ENCODE data around the gene SLC25A26.

Gene SLC25A26

DNA sequence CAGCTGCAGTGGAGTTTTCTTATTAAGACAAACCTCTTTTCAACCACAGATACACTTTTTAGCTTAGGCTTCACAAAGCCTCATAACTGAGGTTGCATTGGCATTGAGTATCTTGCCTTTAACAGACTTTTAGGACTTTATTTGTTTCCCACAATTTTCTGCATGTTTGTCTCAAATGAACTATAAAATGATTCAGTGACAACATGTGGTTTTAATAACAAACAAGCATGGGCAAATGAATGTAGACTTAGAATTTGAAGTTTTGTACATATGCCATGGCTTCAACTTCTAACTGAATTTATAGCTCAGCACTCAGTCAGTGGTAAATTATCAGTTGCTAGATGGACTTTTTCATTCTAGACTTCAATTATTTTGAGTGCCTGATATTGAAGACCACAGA, 101.6 kb downstream of the SLC25A26 start:
- DNase-seq (ENCODE audit: low spot score) = no peak

- DNase-seq (ENCODE audit: low spot score) = no peak
Measured at GRCh38 chr3:66326340-66326739, 105.5 kb downstream of the SLC25A26 start.

DNA sequence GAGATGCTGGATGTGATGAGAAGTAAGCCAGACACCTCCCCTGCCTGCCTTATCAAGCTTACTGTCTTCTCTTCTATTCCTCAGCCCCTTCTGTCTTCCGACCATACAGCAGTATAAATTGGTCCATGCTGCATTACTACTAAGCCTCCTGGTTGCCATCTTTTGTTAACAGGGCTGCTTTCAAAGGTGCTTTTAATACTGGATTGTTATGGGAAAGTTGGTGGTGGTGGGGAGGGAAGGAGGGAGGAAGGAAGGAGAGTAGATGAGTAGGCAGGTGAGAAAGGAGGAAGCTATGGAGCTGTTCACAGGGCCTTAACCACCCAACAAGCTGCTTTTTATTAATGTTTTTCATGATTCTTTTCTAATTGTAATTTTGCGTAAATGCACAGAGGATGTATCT, 114.9 kb downstream of the SLC25A26 start:
- DNase-seq (ENCODE audit: low spot score) = no peak

DNA sequence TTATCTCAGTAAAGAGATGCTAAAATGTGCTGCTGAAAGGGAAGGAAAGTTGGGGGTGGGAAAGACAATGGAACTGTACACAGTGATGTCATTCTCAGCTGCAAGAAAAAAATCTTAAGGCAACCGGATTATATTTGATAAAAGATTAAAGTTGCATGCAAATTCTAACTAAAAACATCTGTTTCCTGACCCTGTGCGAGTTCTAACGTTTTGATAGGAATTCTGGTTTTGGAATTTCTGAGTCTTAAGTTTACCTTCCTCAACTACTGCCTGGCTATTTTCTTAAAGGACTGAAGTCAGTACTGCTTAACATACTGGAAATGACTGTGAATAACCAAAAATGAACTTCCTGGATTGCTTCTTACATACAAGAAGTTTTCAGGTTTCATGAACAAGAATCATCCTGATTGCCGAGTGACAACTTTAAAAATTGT, 115.5 kb downstream of the SLC25A26 start:
- DNase-seq (ENCODE audit: low spot score) = no peak

- DNase-seq (ENCODE audit: low spot score) = no peak
Measured at GRCh38 chr3:66338927-66339326, 118.1 kb downstream of the SLC25A26 start.

- DNase-seq (ENCODE audit: low spot score) = no peak
Measured at GRCh38 chr3:66342717-66343356, 122.0 kb downstream of the SLC25A26 start.

GRCh38 chr3:66344391-66344811, 123.6 kb downstream of the SLC25A26 start:
- no peak for DNase-seq (ENCODE audit: low spot score)

- DNase-seq (ENCODE audit: low spot score) = no peak
Measured at GRCh38 chr3:66344848-66345578, 124.2 kb downstream of the SLC25A26 start.

GRCh38 chr3:66348704-66349103, 127.9 kb downstream of the SLC25A26 start:
- no peak for DNase-seq (ENCODE audit: low spot score)

- DNase-seq (ENCODE audit: low spot score) = no peak
Measured at GRCh38 chr3:66350601-66351000, 129.8 kb downstream of the SLC25A26 start.

DNA sequence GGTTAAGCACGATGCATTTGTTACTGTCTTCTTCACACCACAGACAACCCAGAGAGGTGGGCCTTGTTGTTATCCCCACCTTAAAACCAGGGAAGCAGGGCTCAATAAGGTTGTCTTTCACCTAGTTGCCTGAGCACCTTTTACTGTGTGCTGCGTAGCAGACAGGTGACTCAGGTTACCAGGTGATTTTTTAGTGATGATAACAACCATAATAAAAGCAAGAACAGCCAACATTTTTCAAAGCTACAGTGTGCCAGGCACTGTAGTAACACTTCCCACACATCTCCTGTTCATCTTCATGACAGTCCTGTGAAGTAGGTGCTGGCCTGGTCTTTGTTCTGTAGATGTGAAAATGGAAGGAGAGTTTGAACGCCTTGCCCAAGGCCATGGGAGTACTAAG, 132.2 kb downstream of the SLC25A26 start:
- no peak for DNase-seq (ENCODE audit: low spot score)

DNA sequence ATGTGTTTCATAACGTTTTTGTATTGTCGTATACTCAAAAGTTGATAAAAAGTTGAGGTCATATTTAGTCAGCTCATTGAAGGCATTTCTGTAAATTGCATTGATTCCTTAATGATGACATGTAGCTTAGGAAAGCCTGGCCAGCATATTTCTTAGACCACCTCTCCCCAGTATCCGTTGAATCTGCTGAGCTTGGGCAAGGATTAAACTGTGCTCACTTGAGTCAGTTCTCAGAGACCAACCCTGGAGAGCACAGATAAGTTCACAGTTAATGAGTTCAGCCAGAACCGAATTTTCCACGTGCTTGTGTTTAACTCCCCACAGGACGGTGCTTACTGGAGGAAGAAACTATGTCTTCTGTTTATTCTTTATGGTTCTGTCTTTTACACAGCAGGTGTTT, 132.7 kb downstream of the SLC25A26 start:
- DNase-seq (ENCODE audit: low spot score) = peak; percentile 36

DNA sequence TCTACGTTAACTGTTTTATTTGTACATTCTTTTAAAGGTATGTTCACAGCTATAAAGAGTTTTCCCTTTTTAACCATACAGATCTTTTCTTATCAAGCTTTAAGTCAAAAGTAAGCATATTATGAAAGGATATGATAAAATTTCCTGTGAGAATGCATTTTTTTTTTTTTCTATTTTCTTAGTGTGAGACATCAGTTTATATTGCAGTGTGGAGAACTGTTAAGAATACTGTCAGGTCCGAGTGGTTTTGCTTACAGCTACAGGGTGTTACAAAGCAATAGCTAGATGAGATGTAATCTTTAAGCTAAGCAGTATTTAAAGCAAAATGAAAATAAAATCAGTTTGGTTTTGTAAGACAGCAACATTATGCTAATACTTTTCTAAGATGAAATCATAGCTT, 133.2 kb downstream of the SLC25A26 start:
- no peak for DNase-seq (ENCODE audit: low spot score)

DNA sequence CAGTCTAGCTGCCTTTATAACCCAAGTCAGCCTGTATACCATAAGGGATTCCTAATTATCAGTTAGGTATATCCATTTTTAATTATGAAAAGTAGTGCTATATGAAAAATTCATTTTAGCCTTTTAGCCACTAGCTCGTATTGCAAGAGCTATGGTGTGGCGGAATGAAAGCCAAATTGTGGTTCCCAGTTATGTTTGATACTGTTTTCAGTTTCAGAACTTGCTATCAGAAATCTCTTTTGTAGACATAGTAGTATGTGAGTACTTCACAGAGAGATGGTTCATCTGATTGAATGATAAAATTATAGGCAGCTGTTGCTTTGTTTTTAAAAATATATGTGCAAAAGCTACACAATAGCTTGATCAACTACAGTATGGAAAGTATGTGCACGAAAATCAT, 134.6 kb downstream of the SLC25A26 start:
- DNase-seq (ENCODE audit: low spot score) = no peak

- no peak for DNase-seq (ENCODE audit: low spot score)
Measured at GRCh38 chr3:66355997-66356396, 135.2 kb downstream of the SLC25A26 start.

DNA sequence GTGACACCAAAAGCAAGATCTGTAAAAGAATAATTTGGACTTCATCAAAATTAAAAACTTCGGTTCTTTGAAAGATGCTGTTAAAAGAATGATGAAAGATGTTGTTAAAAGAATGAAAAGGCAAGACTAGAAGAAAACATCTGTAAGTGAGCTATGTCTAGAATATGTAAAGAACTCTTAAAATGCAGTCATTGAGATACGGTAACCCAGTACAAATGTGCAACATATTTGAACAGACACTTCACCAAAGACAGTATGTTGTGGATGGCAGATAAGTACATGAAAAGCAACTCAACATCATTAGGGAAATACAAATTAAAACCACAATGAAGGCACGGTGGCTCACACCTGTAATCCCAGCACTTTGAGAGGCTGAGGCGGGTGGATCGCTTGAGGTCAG, 140.6 kb downstream of the SLC25A26 start:
- no peak for DNase-seq (ENCODE audit: low spot score)

DNA sequence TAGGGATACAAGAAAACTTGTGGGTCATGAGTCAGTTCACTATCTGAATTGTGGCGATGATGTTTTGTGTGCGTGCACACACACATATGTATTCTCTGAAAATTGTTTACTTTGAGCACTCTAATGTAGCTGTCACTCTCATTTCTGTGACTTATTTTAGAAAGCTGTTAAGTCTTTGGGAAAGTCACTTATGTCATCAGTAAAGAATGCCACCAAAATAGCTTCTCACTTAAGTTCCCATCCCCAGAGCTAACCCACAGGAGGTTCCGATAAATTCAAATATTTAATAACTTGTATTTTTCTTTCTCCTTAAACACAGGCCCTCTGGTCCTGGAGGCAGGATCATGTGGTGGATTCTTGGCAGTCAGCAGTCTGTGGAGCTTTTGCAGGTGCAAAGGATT, 141.7 kb downstream of the SLC25A26 start:
- peak; percentile 50 for DNase-seq (ENCODE audit: low spot score)

GRCh38 chr3:66363148-66363547, 142.3 kb downstream of the SLC25A26 start:
- DNase-seq (ENCODE audit: low spot score) = no peak

- DNase-seq (ENCODE audit: low spot score) = no peak
Measured at GRCh38 chr3:66365080-66365479, 144.3 kb downstream of the SLC25A26 start.

DNA sequence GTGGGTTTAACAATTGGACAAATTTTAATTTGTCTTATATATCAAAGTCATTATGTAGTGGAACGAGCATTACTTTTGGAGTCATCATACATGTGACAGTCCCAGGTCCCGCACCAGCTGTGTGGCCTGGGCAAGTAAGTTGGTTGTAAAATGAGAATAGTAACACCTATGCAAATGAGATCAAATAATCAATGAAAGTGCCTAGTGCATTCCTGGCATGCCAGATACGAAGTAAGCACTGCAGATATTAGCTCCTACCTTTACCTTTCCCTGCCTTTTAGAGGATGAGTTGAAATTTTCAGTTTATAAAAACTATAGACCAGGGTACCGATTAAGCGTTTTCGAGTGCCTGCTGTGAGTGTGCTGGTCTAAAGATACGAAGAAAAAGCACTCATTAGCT, 145.9 kb downstream of the SLC25A26 start:
- no peak for DNase-seq (ENCODE audit: low spot score)

DNA sequence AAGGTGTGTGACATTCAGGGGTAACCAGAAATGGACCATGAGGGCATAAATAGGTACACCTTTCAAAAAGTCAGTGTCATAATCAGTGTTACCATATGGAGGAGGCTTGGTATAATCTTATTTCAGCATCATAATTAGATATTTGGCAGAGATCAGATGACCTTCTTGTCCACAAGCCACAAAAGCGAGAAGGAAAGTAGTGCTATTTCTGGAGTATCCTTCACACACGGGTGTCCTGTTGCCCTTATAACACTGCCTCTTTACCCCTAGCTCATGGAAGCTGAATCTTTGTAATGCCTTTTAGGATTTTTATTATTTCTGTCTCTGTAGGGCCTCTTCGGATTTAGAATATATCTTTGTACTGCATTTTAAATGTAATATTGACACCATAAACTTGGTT, 147.2 kb downstream of the SLC25A26 start:
- DNase-seq (ENCODE audit: low spot score) = no peak

DNA sequence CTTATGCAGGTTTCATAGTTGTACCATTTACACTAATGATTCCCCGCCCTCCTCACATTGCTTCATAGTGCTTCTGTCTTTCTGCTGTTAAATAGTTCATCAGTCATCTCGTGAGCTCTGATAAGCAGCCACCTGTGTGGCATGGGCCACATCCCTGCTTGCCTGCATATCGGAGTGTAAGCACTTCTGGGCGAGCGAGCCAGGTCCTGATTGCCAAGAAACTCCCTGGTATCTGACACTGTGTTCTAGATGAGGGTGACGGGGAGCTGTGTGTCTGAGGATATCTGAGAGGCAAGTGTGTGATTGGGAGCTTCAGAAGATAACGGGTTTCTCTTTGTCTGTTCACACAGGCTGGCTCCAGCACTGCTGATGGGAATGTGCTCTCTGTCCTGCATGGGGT, 149.4 kb downstream of the SLC25A26 start:
- DNase-seq (ENCODE audit: low spot score) = no peak

DNA sequence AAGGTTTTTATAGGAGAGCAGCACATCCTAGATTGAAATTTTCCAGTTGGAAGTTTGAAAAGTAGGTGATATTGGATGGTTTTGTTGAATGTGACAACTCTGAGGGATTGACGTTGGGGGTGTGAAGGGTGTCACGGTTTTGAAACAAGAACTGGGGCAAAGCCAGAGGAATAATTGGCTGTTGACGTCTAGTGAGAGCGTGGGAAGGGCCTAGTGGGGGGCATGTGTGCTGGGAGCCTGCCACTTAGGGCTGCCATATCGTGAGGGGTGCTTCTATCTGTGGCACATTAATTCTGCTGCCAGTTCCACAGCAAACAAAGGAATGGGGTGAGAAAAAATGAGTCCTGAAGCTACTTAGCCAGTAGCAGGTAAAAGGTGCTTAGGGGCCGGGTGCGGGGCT, 150.6 kb downstream of the SLC25A26 start:
- DNase-seq (ENCODE audit: low spot score) = no peak
